Ovary (tissue), 9 donors: Measurements from ENCODE around the gene ERCC5. TPM values are rescaled to one million over a fixed set of nuclear protein-coding genes. Genes with fewer than 3 reads are reported as not detected.

Experiments used
- DNase-seq, 5 donors: peaks; one replicate each; pipeline ENCODE4 v3.0.0-alpha.2; 2019 to 2020
- H3K27ac ChIP-seq, 2 donors: fragments of 200-600 bp; one replicate each; pipeline versions ENCODE4 v1.5.1 to v1.8.0; 2019 to 2022
- H3K27me3 ChIP-seq: fragments of 200-600 bp; one replicate; pipeline ENCODE4 v1.8.0; 2022
- H3K36me3 ChIP-seq: fragments of 200-600 bp; sonication (generic); one replicate; pipeline ENCODE4 v1.5.1; 2019
- H3K4me1 ChIP-seq: one replicate; pipeline ENCODE4 v1.8.1; 2013; ENCODE audit warnings: mild to moderate bottlenecking, moderate library complexity; ENCODE audit not compliant: insufficient read depth
- H3K4me3 ChIP-seq: fragments of 200-600 bp; sonication (generic); one replicate; pipeline ENCODE4 v1.5.1; 2017
- H3K9me3 ChIP-seq, 2 donors: fragments of 200-600 bp in 1 of 2; sonication (generic) in 1 of 2; one replicate each; pipeline versions ENCODE4 v1.5.1 to v1.8.1; 2013 to 2019; ENCODE audit warnings: mild to moderate bottlenecking in 1 of 2, moderate library complexity in 1 of 2
- EP300 ChIP-seq: sonication (generic); formaldehyde crosslinking; IDR thresholded peaks from one replicate; pipeline ENCODE4 v1.6.1; 2017; ENCODE audit warnings: antibody characterized with exemption
- POLR2A ChIP-seq: fragments of 450-650 bp; IDR thresholded peaks from one replicate; pipeline ENCODE4 v1.6.1; 2017; ENCODE audit warnings: antibody characterized with exemption, mild to moderate bottlenecking, moderate library complexity
- WGBS, 3 donors: extraction: QIAGEN DNeasy Blood & Tissue Kit in 1 of 3; methylation state at CpG; one replicate each; pipeline versions ENCODE4 v1.1.5 to v1.1.7; 2013 to 2017; 5-methylcytosine and 5-hydroxymethylcytosine counted together
- intact Hi-C, 4 donors: fragments of 100-400 bp; cut with DNase I; formaldehyde crosslinking; loops; one replicate each; pipeline versions ENCODE4 v1.11.0 to v1.15.1; 2022 to 2023
- polyA plus RNA-seq, 2 donors: library from polyadenylated mRNA; stranded (reverse); fragments of 200-250 nt in 1 of 2; fragments of 350-450 nt in 1 of 2; fragmentation: Illumina TruSeq in 1 of 2; extraction: RNeasy Lipid Tissue Mini Kit (QIAGEN cat#74804) in 1 of 2; gene quantifications; one replicate each; pipeline ENCODE4 v1.2.3, GENCODE V29; 2013 to 2014
- total RNA-seq, 7 donors: library from RNA; depleted of rRNA in 2 of 7; stranded (reverse); fragments of >200 nt in 2 of 7; fragmentation: NEBNext Ultra II Directional in 3 of 7; extraction: Animal tissue kit (Norgen Biotek cat#: 25700) in 3 of 7; gene quantifications; one replicate each; pipeline versions ENCODE4 v1.1.0 to v1.2.4, GENCODE V29; 2016 to 2023
- TF ChIP-seq, protein P1 (sequence below), 3 donors: fragments of 450-650 bp in 2 of 3; fragments of 200-600 bp in 1 of 3; IDR thresholded peaks; one replicate each; pipeline versions ENCODE4 v1.5.1 to v1.8.0; 2016 to 2022; ENCODE audit warnings: antibody characterized with exemption in 3 of 3, mild to moderate bottlenecking in 1 of 3
- donor health status: DM: no; HTN: no; CAD: no; lungs with moderate emphysema.
- donor health status: DM: no; HTN: no; CAD: no.
- donor health status: Bipolar disorder and iron deficiency.
- donor health status: DM: yes; HTN: yes; CAD: no.
- donor health status: DM: no; HTN: no; CAD: no.
- donor health status: DM: yes; HTN: yes; CAD: no.

ERCC5 gene
- total and polyA plus RNA-seq, 9 donors, result 38.4 to 65.2 (median 46.1) TPM

DNA sequence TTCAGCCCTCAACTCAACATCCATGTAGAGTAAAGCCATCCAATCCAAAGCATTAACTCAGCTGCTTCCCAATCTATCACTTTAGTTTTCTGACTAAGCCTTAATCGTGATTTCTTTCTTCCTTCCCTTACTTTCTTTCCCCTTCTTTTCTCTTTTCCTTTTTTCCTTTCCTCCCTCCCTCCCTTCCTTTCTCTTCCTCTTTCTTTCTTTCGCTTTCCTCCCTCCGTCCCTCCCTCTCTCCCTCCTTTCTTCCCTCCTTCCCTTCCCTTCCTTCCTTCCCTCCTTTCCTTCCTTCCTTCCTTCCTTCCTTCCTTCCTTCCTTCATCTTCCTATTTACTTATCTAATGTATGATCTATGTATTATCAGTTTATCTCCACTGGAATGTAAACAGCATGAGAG lies 71.2 kb downstream of the ERCC5 start:
- H3K27ac ChIP-seq, result no peak overlapping the region
- no peak overlapping the region for H3K4me3 ChIP-seq
- intact Hi-C loops, result no loop called here
- H3K27me3 ChIP-seq, result no peaks in the 10 kb centered on the region
- H3K9me3 ChIP-seq, result no peaks in the 10 kb centered on the region
- WGBS, 3 donors, result 86 to 93% (median 89%) methylated on average over 3 of the region's 3 CpGs
- TF ChIP-seq EP300 (no peak), POLR2A (no peak)
- TF ChIP-seq, protein P1, sequence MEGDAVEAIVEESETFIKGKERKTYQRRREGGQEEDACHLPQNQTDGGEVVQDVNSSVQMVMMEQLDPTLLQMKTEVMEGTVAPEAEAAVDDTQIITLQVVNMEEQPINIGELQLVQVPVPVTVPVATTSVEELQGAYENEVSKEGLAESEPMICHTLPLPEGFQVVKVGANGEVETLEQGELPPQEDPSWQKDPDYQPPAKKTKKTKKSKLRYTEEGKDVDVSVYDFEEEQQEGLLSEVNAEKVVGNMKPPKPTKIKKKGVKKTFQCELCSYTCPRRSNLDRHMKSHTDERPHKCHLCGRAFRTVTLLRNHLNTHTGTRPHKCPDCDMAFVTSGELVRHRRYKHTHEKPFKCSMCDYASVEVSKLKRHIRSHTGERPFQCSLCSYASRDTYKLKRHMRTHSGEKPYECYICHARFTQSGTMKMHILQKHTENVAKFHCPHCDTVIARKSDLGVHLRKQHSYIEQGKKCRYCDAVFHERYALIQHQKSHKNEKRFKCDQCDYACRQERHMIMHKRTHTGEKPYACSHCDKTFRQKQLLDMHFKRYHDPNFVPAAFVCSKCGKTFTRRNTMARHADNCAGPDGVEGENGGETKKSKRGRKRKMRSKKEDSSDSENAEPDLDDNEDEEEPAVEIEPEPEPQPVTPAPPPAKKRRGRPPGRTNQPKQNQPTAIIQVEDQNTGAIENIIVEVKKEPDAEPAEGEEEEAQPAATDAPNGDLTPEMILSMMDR (IDR thresholded peaks at IDR 0.05), result no peak
- H3K36me3 ChIP-seq, result no peaks in the 10 kb centered on the region
- no peaks in the 10 kb centered on the region for H3K4me1 ChIP-seq
- no peak for DNase-seq

DNA sequence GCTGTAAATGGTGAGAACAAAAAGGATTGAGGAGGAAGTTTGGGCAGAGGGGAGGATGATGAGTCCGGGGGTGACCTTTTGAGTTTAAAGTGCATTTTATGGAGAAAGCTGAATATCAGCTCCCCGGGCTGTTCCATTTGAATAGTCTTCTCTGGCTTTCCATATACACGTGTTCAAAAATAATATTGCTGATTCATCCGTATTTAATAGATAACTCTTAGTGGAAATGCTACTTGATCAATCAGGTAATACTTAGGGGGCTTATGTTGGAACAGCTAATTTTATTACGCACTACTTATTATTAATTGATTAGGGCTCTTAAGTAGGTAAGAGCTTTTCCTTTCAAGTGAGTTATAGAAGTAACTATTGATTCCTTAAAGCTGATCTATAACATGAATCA lies 76.4 kb downstream of the ERCC5 start:
- Histone ChIP-seq H3K27ac (no peak overlapping the region), H3K9me3 (no peaks in the 10 kb centered on the region), H3K4me1 (no peaks in the 10 kb centered on the region), H3K36me3 (no peaks in the 10 kb centered on the region), H3K4me3 (no peak overlapping the region), H3K27me3 (no peaks in the 10 kb centered on the region)
- intact Hi-C loops, result no loop called here
- 74 to 88% (median 84%) methylated on average over 5 of the region's 5 CpGs for WGBS, 3 donors
- DNase-seq, result no peak
- TF ChIP-seq POLR2A (no peak), EP300 (no peak)
- TF ChIP-seq, protein P1 (IDR thresholded peaks at IDR 0.05), result no peak

Other genes starting within 250 kb of the ERCC5 start
- 10 to 100 TPM; 27.8 to 50.7 (median 36.5) TPM for gene TPP2, start 249.0 kb upstream of the ERCC5 start, total RNA-seq
- gene TPP2, start 249.0 kb upstream of the ERCC5 start, polyA plus RNA-seq, result 10 to 100 TPM; 24.0 to 32.3 TPM
- gene METTL21C, start 151.0 kb upstream of the ERCC5 start, total RNA-seq, result not detected
- gene METTL21C, start 151.0 kb upstream of the ERCC5 start, polyA plus RNA-seq, result under 1 TPM; 0.08 to 0.35 TPM
- gene TEX30, start 72.2 kb upstream of the ERCC5 start, total RNA-seq, result 10 to 100 TPM in 2 of 7 donors, 1 to 10 TPM in 5; 7.0 to 14.7 (median 8.4) TPM
- 1 to 10 TPM; 6.4 to 9.1 TPM for gene TEX30, start 72.2 kb upstream of the ERCC5 start, polyA plus RNA-seq
- 1 to 10 TPM; 4.5 to 8.1 (median 6.3) TPM for gene POGLUT2, start 47.1 kb upstream of the ERCC5 start, total RNA-seq
- gene POGLUT2, start 47.1 kb upstream of the ERCC5 start, polyA plus RNA-seq, result 10 to 100 TPM in 1 of 2 donors, 1 to 10 TPM in 1; 8.3 to 13.0 TPM
- 10 to 100 TPM; 10.4 to 25.0 (median 21.9) TPM for gene BIVM, start 46.9 kb upstream of the ERCC5 start, total RNA-seq
- gene BIVM, start 46.9 kb upstream of the ERCC5 start, polyA plus RNA-seq, result 10 to 100 TPM; 10.8 to 13.2 TPM
- under 1 TPM in 1 of 7 donors, not detected in 6; 0.83 TPM for gene SLC10A2, start 220.4 kb downstream of the ERCC5 start, total RNA-seq
- not detected for gene SLC10A2, start 220.4 kb downstream of the ERCC5 start, polyA plus RNA-seq